GM23338 (cell line): Measurements from ENCODE around the gene USP2. TPM values are rescaled to one million over a fixed set of nuclear protein-coding genes. Genes with fewer than 3 reads are reported as not detected.

Experiments
- JUNB ChIP-seq: IDR thresholded peaks from one replicate; pipeline ENCODE4 v1.6.1; 2016; ENCODE audit warnings: antibody characterized with exemption; ENCODE audit not compliant: unreplicated experiment
- STAT1 ChIP-seq: IDR thresholded peaks from one replicate; pipeline ENCODE4 v1.6.1; 2016; ENCODE audit warnings: antibody characterized with exemption; ENCODE audit not compliant: unreplicated experiment
- polyA plus RNA-seq: library from polyadenylated mRNA; unstranded; fragments of >200 nt; fragmentation: Nextera tagmentation; extraction: Ambion mirVana; gene quantifications from 2 replicates; pipeline ENCODE4 v1.2.1, GENCODE V29; 2016
- total RNA-seq: library from RNA; depleted of rRNA; stranded (reverse); fragments of >200 nt; shearing (Covaris generic); gene quantifications from 2 replicates; pipeline ENCODE4 v1.2.3, GENCODE V29; 2014
- TF ChIP-seq, protein P1 (sequence below): fragments of 250-450 bp; sonication (Bioruptor Pico); IDR thresholded peaks from 2 replicates; pipeline ENCODE4 v1.5.0; 2020; ENCODE audit warnings: mild to moderate bottlenecking, moderate library complexity
- TF ChIP-seq, protein P2 (sequence below): IDR thresholded peaks from one replicate; pipeline ENCODE4 v1.6.1; 2018; ENCODE audit warnings: antibody characterized with exemption; ENCODE audit not compliant: unreplicated experiment

The USP2 gene
- total and polyA plus RNA-seq, 2 experiments from 2014 or later = 4.9 to 5.0 TPM

DNA sequence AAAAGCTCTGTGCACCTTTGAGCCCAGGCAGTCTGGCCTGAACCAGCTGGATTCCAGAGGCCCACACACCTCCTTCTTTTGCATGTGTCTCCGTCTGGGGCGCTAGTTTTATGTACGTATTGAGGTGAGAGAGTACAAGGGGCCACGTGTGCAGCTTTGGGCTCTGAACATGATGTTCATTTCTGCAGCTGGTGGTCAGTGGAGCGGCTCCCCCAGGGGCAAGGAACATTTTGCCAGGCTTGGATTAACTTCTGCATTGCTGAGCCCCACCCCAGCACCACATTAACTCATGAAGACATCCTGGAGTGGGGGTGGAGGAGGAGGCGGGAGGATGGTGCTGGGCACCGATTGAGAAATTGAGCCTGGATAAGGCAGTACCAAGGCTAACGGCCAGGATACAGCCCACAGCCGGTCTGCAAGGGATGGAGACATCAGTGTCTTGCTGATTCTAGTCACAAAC, 13.8 kb downstream of the USP2 start (continued):
- TF ChIP-seq, protein P1, sequence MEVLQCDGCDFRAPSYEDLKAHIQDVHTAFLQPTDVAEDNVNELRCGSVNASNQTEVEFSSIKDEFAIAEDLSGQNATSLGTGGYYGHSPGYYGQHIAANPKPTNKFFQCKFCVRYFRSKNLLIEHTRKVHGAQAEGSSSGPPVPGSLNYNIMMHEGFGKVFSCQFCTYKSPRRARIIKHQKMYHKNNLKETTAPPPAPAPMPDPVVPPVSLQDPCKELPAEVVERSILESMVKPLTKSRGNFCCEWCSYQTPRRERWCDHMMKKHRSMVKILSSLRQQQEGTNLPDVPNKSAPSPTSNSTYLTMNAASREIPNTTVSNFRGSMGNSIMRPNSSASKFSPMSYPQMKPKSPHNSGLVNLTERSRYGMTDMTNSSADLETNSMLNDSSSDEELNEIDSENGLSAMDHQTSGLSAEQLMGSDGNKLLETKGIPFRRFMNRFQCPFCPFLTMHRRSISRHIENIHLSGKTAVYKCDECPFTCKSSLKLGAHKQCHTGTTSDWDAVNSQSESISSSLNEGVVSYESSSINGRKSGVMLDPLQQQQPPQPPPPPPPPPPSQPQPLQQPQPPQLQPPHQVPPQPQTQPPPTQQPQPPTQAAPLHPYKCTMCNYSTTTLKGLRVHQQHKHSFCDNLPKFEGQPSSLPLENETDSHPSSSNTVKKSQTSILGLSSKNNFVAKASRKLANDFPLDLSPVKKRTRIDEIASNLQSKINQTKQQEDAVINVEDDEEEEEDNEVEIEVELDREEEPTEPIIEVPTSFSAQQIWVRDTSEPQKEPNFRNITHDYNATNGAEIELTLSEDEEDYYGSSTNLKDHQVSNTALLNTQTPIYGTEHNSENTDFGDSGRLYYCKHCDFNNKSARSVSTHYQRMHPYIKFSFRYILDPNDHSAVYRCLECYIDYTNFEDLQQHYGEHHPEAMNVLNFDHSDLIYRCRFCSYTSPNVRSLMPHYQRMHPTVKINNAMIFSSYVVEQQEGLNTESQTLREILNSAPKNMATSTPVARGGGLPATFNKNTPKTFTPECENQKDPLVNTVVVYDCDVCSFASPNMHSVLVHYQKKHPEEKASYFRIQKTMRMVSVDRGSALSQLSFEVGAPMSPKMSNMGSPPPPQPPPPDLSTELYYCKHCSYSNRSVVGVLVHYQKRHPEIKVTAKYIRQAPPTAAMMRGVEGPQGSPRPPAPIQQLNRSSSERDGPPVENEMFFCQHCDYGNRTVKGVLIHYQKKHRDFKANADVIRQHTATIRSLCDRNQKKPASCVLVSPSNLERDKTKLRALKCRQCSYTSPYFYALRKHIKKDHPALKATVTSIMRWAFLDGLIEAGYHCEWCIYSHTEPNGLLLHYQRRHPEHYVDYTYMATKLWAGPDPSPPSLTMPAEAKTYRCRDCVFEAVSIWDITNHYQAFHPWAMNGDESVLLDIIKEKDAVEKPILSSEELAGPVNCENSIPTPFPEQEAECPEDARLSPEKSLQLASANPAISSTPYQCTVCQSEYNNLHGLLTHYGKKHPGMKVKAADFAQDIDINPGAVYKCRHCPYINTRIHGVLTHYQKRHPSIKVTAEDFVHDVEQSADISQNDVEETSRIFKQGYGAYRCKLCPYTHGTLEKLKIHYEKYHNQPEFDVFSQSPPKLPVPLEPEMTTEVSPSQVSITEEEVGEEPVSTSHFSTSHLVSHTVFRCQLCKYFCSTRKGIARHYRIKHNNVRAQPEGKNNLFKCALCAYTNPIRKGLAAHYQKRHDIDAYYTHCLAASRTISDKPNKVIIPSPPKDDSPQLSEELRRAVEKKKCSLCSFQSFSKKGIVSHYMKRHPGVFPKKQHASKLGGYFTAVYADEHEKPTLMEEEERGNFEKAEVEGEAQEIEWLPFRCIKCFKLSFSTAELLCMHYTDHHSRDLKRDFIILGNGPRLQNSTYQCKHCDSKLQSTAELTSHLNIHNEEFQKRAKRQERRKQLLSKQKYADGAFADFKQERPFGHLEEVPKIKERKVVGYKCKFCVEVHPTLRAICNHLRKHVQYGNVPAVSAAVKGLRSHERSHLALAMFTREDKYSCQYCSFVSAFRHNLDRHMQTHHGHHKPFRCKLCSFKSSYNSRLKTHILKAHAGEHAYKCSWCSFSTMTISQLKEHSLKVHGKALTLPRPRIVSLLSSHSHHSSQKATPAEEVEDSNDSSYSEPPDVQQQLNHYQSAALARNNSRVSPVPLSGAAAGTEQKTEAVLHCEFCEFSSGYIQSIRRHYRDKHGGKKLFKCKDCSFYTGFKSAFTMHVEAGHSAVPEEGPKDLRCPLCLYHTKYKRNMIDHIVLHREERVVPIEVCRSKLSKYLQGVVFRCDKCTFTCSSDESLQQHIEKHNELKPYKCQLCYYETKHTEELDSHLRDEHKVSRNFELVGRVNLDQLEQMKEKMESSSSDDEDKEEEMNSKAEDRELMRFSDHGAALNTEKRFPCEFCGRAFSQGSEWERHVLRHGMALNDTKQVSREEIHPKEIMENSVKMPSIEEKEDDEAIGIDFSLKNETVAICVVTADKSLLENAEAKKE = no peak
- TF ChIP-seq, protein P2, sequence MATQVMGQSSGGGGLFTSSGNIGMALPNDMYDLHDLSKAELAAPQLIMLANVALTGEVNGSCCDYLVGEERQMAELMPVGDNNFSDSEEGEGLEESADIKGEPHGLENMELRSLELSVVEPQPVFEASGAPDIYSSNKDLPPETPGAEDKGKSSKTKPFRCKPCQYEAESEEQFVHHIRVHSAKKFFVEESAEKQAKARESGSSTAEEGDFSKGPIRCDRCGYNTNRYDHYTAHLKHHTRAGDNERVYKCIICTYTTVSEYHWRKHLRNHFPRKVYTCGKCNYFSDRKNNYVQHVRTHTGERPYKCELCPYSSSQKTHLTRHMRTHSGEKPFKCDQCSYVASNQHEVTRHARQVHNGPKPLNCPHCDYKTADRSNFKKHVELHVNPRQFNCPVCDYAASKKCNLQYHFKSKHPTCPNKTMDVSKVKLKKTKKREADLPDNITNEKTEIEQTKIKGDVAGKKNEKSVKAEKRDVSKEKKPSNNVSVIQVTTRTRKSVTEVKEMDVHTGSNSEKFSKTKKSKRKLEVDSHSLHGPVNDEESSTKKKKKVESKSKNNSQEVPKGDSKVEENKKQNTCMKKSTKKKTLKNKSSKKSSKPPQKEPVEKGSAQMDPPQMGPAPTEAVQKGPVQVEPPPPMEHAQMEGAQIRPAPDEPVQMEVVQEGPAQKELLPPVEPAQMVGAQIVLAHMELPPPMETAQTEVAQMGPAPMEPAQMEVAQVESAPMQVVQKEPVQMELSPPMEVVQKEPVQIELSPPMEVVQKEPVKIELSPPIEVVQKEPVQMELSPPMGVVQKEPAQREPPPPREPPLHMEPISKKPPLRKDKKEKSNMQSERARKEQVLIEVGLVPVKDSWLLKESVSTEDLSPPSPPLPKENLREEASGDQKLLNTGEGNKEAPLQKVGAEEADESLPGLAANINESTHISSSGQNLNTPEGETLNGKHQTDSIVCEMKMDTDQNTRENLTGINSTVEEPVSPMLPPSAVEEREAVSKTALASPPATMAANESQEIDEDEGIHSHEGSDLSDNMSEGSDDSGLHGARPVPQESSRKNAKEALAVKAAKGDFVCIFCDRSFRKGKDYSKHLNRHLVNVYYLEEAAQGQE = no peak
- TF ChIP-seq STAT1 = no peak
- TF ChIP-seq JUNB = no peak
